ENCODE results near the gene ZNF846. TPM values are rescaled to one million over a fixed set of nuclear protein-coding genes. Genes with fewer than 3 reads are reported as not detected.

The ZNF846 gene
- total RNA-seq, 4 donors from 2014 or later, result 11.7 to 24.4 (median 20.9) TPM

DNA sequence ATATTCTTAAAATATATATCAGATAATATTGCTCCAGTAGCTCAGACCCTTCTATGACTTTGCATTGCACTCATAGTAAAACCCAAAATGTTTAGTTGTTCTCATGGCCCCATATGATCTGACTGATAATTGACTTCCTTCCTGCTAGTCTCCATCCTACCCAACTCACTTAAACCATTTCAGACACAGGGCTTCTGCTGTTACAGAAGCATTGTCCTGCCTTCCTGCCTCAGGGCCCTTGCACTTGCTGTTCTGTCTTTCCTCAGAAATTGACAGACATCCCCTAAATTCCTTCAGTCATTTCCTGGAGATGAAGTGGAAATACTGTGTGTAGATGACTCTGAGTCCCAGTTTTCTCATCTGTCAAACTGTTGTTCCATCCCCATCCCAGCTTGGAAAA, 30.6 kb upstream of the ZNF846 start:
- TF ChIP-seq, protein P1, sequence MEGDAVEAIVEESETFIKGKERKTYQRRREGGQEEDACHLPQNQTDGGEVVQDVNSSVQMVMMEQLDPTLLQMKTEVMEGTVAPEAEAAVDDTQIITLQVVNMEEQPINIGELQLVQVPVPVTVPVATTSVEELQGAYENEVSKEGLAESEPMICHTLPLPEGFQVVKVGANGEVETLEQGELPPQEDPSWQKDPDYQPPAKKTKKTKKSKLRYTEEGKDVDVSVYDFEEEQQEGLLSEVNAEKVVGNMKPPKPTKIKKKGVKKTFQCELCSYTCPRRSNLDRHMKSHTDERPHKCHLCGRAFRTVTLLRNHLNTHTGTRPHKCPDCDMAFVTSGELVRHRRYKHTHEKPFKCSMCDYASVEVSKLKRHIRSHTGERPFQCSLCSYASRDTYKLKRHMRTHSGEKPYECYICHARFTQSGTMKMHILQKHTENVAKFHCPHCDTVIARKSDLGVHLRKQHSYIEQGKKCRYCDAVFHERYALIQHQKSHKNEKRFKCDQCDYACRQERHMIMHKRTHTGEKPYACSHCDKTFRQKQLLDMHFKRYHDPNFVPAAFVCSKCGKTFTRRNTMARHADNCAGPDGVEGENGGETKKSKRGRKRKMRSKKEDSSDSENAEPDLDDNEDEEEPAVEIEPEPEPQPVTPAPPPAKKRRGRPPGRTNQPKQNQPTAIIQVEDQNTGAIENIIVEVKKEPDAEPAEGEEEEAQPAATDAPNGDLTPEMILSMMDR (IDR thresholded peaks at IDR 0.05; ENCODE audit: low read depth), result no peak

DNA sequence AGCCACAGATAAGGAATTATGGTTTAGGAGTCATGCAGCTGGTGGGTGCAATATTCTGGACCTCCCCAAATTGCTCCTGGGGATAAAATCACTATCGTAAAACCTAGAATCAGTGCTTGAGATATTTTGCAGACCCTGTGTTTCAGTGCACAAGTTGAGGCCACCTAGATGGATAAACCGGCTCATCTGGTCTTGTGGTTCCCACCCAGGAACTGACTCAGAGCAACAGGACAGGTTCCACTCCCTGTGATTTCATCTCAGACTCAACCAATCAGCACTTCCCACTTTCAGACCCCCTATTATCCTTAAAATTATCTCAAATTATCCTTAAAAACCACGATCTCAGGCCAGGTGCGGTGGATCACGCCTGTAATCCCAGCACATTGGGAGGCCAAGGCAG, 29.3 kb upstream of the ZNF846 start:
- TF ChIP-seq, protein P1 (IDR thresholded peaks at IDR 0.05; ENCODE audit: low read depth), result no peak

DNA sequence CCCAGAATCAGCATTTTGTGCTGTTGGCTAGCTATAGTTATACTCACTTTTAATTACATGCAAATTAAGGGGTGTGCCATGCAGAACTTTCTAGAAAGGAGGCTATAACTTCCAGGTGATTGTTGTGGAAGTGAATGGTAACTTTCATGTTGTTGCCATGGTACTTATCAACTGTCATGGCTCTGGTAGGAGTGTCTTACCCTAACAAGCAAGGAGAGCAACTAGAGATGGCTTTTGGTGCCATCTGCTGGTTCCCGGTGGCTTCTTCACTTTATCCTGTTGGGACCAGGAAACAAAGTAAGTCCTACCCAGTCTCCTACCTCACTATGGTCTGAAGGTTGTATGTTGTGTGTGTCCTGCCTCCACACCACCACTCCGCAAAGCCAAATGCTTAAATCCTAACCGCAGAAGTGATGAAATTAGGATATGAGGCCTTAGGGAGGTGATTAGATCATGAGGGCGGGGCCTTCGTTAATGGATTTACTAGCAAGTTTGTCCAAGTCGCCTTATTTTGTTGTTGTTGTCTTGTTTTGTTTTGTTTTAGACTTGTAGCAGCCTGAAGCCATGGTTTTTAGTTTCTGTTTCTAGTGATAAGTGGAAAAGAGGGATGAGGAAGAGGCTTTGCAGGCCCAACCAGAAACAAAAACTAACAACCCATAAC, 27.7 kb upstream of the ZNF846 start:
- TF ChIP-seq, protein P1 (IDR thresholded peaks at IDR 0.05; ENCODE audit: low read depth), result no peak

DNA sequence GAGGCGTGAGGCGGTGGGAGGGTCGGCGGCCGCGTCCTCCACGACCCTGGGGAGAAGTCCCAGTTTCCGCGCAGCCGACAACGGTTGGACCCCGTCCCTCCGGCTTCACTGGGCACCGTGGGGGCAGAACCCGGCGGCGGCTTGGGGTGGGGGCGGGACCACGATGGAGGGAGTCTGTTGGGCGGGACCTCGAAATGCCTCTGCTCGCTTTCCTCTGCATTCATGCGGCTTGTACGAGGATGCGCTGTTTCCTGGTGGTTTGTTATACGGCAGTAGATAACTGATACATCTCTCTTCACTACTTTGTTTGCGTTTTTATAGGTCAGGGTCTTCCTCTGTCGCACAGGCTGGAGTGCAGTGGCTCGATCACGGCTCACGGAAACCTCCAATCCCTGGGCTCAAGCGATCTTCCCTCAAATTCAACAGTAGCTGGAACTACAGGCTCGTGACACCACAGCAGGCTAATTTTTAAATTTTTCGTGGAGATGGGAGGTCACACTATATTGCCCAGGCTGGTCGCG, 24.6 kb upstream of the ZNF846 start:
- TF ChIP-seq, protein P1 (IDR thresholded peaks at IDR 0.05; ENCODE audit: low read depth), result no peak

DNA sequence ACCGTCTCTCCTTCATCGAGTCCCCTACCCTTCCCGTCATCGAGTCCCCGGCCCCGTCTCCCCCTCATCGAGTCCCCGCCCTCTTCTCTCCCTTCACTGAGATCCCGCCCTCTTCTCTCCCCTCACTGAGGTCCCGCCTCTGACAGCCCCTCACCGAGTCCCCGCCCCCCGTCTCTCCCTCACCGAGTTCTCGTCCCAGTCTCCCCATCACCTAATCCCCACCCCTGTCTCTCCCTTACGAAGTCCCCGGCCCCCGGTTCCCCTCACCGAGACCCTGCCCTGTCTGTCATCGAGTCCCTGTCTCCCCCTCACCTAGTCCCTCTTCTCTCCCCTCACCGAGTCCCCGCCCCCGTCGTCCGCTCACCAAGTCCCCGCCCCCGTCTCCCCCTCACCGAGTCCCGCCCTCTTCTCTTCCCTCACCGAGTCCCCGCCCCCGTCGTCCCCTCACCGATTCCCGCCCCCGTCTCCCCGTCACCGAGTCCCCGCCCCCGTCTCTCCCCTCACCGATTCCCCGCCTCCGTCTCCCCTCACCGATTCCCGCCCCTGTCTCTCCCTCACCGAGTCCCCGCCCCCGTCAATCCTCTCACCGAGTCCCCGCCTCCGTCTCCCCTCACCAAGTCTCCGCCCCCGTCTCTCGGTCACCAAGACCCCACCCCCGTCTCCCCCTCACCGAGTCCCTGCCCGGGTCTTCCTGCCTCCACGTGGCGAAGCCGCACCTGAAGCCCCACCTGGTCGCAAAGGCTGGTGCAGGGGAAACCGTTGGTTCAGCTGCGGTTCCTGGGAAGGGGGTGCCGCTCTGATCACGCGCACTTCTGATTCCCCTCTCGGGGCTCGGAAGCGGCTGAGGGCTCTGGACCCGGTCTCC, 23.9 kb upstream of the ZNF846 start:
- TF ChIP-seq, protein P1 (IDR thresholded peaks at IDR 0.05; ENCODE audit: low read depth), result no peak

DNA sequence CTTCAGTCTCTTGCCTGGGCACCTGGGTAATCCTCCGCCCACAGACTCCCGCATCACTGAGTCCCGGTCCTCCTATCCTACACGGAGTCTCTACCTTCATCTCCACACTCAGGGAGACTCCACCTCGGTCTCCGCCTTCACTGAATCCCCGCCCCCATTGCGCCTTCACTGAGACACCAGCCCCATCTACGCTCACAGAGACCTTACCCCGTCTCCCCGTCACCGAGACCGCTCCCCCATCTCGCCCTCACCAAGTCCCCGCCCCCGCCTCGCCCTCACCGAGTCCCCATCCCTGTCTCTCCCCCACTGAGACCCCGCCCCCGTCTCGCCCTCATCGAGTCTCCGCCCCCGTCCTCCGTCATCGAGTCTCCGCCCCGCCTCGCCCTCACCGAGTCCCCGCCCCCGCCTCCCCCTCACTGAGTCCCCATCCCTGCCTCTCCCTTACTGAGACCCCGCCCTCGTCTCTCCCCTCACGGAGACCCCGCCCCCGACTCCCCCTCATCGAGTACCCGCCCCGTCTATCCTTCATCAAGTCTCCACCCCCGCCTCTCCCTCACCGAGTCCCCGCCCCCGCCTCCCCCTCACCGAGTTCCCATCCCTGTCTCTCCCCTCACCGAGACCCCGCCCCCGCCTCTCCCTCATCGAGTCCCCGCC, 23.1 kb upstream of the ZNF846 start:
- TF ChIP-seq, protein P1 (IDR thresholded peaks at IDR 0.05; ENCODE audit: low read depth), result no peak

DNA sequence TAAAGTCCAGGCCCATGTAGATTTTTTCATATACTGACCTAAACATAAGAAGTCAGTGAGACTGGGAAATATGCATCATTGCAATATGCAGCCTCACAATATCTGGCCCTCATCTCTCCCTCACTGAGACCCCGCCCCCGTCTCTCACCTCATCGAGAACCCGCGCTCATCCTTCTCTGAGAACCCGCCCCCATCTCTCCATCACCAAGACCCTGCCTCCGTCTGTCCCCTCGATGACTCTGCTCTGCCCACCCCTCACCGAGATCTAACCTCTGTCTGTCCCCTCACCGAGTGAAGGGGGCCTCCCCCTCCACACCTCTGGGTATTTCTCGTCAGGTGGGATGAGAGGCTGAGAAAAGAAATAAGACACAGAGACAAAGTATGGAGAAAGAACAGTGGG, 20.5 kb upstream of the ZNF846 start:
- TF ChIP-seq, protein P1 (IDR thresholded peaks at IDR 0.05; ENCODE audit: low read depth), result no peak
